Panc1 (cell line): ENCODE measurements around the gene DRD3. TPM values are rescaled to one million over a fixed set of nuclear protein-coding genes. Genes with fewer than 3 reads are reported as not detected.

Experiments used
- ATAC-seq: fragments of 200-7000 bp; cut with Tn5 transposase; 2 replicates; pipeline ENCODE4 v1.9.1; 2020; ENCODE audit warnings: mild to moderate bottlenecking, moderate library complexity
- BruUV-seq: library from RNA; stranded (reverse); fragments of 400-500 nt; replicated peaks from 2 replicates; lab custom pipeline; 2021; lab: Mats Ljungman, UMichigan
- CTCF ChIA-PET: fragments of 300-600 bp; sonication (Branson Sonifier 250); formaldehyde crosslinking; loops from one replicate; lab custom pipeline; 2022; ENCODE audit warnings: antibody characterized with exemption; lab: Charles Lee
- POLR2A ChIA-PET: fragments of 300-600 bp; sonication (Branson Sonifier 250); formaldehyde crosslinking; loops from one replicate; lab custom pipeline; 2022; ENCODE audit warnings: antibody characterized with exemption; lab: Charles Lee
- DNase-seq: peaks from one replicate; pipeline ENCODE4 v3.0.0-alpha.2; 2010; ENCODE audit warnings: low read depth, low spot score
- H3K27ac ChIP-seq: 2 replicates; pipeline ENCODE4 v1.5.1; 2011; ENCODE audit warnings: mild to moderate bottlenecking, low read length, inconsistent platforms
- H3K27me3 ChIP-seq: fragments of 200-500 bp; sonication (Bioruptor generic); 2 replicates; pipeline ENCODE4 v1.6.0; 2014; ENCODE audit warnings: low read length, inconsistent platforms; ENCODE audit not compliant: control insufficient read depth, insufficient read depth
- H3K36me3 ChIP-seq: fragments of 200-500 bp; sonication (Bioruptor generic); 2 replicates; pipeline ENCODE4 v1.5.1; 2014; ENCODE audit warnings: inconsistent platforms, mild to moderate bottlenecking, low read length, moderate library complexity; ENCODE audit not compliant: control insufficient read depth, insufficient read depth
- H3K4me1 ChIP-seq: 2 replicates; pipeline ENCODE4 v1.5.1; 2011; ENCODE audit warnings: inconsistent platforms, mild to moderate bottlenecking, low read length, moderate library complexity; ENCODE audit not compliant: control insufficient read depth, insufficient read depth
- H3K4me3 ChIP-seq, 2 experiments: 2 replicates each; pipeline ENCODE4 v1.5.1; 2011 to 2012; ENCODE audit warnings: low read depth in 2 of 2, low read length in 2 of 2, mild to moderate bottlenecking in 2 of 2, inconsistent platforms in 1 of 2, moderate library complexity in 1 of 2
- H3K9me3 ChIP-seq: fragments of 200-500 bp; sonication (Bioruptor generic); 2 replicates; pipeline ENCODE4 v1.5.1; 2014; ENCODE audit warnings: low read depth, mild to moderate bottlenecking, inconsistent platforms, low read length, moderate library complexity; ENCODE audit not compliant: control insufficient read depth, insufficient read depth
- POLR2AphosphoS5 ChIP-seq: IDR thresholded peaks from 2 replicates; pipeline ENCODE4 v1.6.1; 2012; ENCODE audit warnings: mild to moderate bottlenecking, low read depth, low read length, moderate library complexity
- SIN3A ChIP-seq: IDR thresholded peaks from 2 replicates; pipeline ENCODE4 v1.6.1; 2012; ENCODE audit warnings: low read depth, mild to moderate bottlenecking, low read length, moderate library complexity, borderline replicate concordance; ENCODE audit not compliant: insufficient read depth
- TCF7L2 ChIP-seq: IDR thresholded peaks from 2 replicates; pipeline ENCODE4 v1.6.1; 2011; ENCODE audit warnings: mild to moderate bottlenecking, low read depth, low read length, inconsistent platforms
- in situ Hi-C: cut with HindIII; loops from 2 replicates; pipeline ENCODE4 v1.10.0; 2016; ENCODE audit warnings: low sequenced_read_pairs, low pct_unique_long_range_greater_than_20kb
- intact Hi-C: fragments of 100-400 bp; cut with micrococcal nuclease; formaldehyde crosslinking; loops from one replicate; pipeline ENCODE4 v1.10.0; 2022; ENCODE audit not compliant: unreplicated experiment
- total RNA-seq: library from RNA; stranded (reverse); gene quantifications from one replicate; pipeline ENCODE4 v1.2.1, GENCODE V29; 2021; ENCODE audit not compliant: unreplicated experiment
- TF ChIP-seq, protein P1 (sequence below), 2 experiments: IDR thresholded peaks; 2 replicates each; pipeline ENCODE4 v1.6.1; 2011 to 2012; ENCODE audit warnings: low read depth in 2 of 2, control low read depth in 1 of 2, low read length in 1 of 2, mild to moderate bottlenecking in 1 of 2, moderate library complexity in 1 of 2; ENCODE audit not compliant: insufficient read depth in 1 of 2
- TF ChIP-seq, protein P2 (sequence below): fragments of 450-650 bp; IDR thresholded peaks from 2 replicates; pipeline ENCODE4 v1.5.1; 2017; ENCODE audit warnings: mild to moderate bottlenecking

Gene DRD3
- total RNA-seq, 1 experiment from 2014 or later, result not detected

- CTCF ChIA-PET, result interaction anchor here (0.6 kb wide), 1 partner anchor 1647 kb away, joined by 3 read pairs; no protein-coding TSS in a partner anchor
- BruUV-seq, result no TSS peak
- peak; percentile 80; the same call in 1 of the 2 replicates for ATAC-seq
Measured at GRCh38 chr3:114144909-114145688, 33.8 kb downstream of the DRD3 start.

GRCh38 chr3:114143817-114144216 lies 35.0 kb downstream of the DRD3 start:
- no peak overlapping the region for H3K4me3 ChIP-seq
- in situ Hi-C loops, result no loop called here
- ATAC-seq, result no peak

More at GRCh38 chr3:114144909-114145688, 33.8 kb downstream of the DRD3 start:
- no peak overlapping the region for H3K4me3 ChIP-seq
- H3K9me3 ChIP-seq, result no peaks in the 10 kb centered on the region
- no peaks in the 10 kb centered on the region for H3K36me3 ChIP-seq
- POLR2A ChIA-PET, result no interaction called here
- no peak overlapping the region for H3K27ac ChIP-seq
- intact Hi-C loops, result no loop called here
- DNase-seq, result no peak
- H3K4me1 ChIP-seq, result no peaks in the 10 kb centered on the region
- no peak for TF ChIP-seq POLR2AphosphoS5
- no peak for TF ChIP-seq TCF7L2
- TF ChIP-seq, protein P1, sequence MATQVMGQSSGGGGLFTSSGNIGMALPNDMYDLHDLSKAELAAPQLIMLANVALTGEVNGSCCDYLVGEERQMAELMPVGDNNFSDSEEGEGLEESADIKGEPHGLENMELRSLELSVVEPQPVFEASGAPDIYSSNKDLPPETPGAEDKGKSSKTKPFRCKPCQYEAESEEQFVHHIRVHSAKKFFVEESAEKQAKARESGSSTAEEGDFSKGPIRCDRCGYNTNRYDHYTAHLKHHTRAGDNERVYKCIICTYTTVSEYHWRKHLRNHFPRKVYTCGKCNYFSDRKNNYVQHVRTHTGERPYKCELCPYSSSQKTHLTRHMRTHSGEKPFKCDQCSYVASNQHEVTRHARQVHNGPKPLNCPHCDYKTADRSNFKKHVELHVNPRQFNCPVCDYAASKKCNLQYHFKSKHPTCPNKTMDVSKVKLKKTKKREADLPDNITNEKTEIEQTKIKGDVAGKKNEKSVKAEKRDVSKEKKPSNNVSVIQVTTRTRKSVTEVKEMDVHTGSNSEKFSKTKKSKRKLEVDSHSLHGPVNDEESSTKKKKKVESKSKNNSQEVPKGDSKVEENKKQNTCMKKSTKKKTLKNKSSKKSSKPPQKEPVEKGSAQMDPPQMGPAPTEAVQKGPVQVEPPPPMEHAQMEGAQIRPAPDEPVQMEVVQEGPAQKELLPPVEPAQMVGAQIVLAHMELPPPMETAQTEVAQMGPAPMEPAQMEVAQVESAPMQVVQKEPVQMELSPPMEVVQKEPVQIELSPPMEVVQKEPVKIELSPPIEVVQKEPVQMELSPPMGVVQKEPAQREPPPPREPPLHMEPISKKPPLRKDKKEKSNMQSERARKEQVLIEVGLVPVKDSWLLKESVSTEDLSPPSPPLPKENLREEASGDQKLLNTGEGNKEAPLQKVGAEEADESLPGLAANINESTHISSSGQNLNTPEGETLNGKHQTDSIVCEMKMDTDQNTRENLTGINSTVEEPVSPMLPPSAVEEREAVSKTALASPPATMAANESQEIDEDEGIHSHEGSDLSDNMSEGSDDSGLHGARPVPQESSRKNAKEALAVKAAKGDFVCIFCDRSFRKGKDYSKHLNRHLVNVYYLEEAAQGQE (IDR thresholded peaks at IDR 0.05; ENCODE audit: insufficient read depth in 1 of 2, low read depth in 2 of 2, low read length in 1 of 2), result no peak
- TF ChIP-seq, protein P2, sequence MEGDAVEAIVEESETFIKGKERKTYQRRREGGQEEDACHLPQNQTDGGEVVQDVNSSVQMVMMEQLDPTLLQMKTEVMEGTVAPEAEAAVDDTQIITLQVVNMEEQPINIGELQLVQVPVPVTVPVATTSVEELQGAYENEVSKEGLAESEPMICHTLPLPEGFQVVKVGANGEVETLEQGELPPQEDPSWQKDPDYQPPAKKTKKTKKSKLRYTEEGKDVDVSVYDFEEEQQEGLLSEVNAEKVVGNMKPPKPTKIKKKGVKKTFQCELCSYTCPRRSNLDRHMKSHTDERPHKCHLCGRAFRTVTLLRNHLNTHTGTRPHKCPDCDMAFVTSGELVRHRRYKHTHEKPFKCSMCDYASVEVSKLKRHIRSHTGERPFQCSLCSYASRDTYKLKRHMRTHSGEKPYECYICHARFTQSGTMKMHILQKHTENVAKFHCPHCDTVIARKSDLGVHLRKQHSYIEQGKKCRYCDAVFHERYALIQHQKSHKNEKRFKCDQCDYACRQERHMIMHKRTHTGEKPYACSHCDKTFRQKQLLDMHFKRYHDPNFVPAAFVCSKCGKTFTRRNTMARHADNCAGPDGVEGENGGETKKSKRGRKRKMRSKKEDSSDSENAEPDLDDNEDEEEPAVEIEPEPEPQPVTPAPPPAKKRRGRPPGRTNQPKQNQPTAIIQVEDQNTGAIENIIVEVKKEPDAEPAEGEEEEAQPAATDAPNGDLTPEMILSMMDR, result no peak
- no peak for TF ChIP-seq SIN3A
- in situ Hi-C loops, result no loop called here
- H3K27me3 ChIP-seq, result peaks cover 2% of the 10 kb centered on the region; the same call in 1 of the 2 replicates

More at GRCh38 chr3:114143817-114144216, 35.0 kb downstream of the DRD3 start:
- TF ChIP-seq POLR2AphosphoS5, result no peak
- TF ChIP-seq SIN3A, result no peak
- no peak for TF ChIP-seq TCF7L2
- TF ChIP-seq, protein P1 (IDR thresholded peaks at IDR 0.05; ENCODE audit: insufficient read depth in 1 of 2, low read depth in 2 of 2, low read length in 1 of 2), result no peak
- H3K27me3 ChIP-seq, result peaks cover 4% of the 10 kb centered on the region; the same call in 1 of the 2 replicates
- BruUV-seq, result no TSS peak
- DNase-seq, result no peak
- H3K27ac ChIP-seq, result no peak overlapping the region
- intact Hi-C loops, result no loop called here
- ChIA-PET POLR2A (interaction anchor here (0.6 to 0.7 kb wide), 2 partner anchors 203 to 233 kb away, joined by 3 read pairs; no protein-coding TSS in a partner anchor), CTCF (no interaction called here)
- no peaks in the 10 kb centered on the region for H3K9me3 ChIP-seq
- no peaks in the 10 kb centered on the region for H3K36me3 ChIP-seq
- no peaks in the 10 kb centered on the region for H3K4me1 ChIP-seq
